ENCODE data around the gene HK1.

HK1 gene

DNA sequence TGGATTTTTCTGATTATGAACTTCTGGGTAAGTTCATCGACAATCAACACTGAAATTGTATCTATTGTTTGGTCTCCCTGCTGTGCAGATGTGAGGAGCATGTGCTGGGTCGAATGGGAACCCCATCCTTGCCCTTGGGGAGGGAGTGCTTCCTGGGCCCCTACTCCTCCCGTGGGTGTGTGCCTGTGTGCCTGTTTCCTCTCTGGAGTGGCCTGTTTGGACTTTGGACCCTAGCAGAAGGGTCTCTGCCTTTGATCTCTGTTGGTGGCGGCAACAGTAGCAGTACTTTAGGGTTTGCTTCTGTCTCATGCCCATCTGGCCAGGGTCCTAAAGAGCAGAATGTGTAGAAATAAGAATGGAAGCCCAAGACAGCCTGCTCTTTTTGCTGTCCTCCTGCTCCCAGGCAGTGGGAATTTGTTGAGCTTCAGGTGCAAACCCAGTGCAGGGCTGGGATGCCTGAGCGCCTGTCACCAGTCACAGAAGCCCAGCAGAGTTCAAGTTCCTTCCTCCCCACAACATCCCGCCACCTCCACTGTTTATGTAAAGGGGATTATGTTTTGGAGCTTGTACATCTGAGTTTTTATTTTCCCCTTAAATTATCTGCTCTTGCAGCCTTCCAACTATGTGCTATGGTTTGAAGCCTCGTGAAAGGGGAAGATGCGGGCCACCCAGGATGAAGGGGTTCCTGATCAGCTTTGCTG, 139.9 kb downstream of the HK1 start:
- no peak for DNase-seq

- no peak for DNase-seq
Observed at GRCh38 chr10:69419096-69419743, 140.9 kb downstream of the HK1 start.

- DNase-seq: no peak
Observed at GRCh38 chr10:69419744-69420126, 141.4 kb downstream of the HK1 start.

- DNase-seq: no peak
Observed at GRCh38 chr10:69421611-69422308, 143.5 kb downstream of the HK1 start.

- DNase-seq: no peak
Observed at GRCh38 chr10:69422676-69423075, 144.4 kb downstream of the HK1 start.

DNA sequence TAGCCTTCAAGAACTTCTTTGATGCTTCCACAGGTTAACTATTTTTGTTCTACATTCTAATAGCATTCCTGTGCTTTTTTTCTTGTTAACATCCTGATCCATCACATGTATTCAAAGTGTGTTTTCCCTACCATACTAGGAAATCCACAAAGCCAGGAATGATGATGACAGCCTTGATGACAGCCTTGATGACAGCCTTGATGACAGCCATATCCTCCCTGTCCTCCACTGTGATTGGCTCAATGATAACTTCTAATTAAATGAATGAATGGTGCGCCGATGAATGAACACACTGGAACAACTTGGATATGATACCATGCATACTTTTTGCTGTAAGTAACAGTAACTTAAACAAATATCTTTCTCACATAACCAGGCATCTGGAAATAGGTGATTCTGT, 146.7 kb downstream of the HK1 start:
- no peak for DNase-seq

- DNase-seq: no peak
Observed at GRCh38 chr10:69425511-69426298, 147.4 kb downstream of the HK1 start.

- DNase-seq: no peak
Observed at GRCh38 chr10:69426376-69426727, 148.1 kb downstream of the HK1 start.

DNA sequence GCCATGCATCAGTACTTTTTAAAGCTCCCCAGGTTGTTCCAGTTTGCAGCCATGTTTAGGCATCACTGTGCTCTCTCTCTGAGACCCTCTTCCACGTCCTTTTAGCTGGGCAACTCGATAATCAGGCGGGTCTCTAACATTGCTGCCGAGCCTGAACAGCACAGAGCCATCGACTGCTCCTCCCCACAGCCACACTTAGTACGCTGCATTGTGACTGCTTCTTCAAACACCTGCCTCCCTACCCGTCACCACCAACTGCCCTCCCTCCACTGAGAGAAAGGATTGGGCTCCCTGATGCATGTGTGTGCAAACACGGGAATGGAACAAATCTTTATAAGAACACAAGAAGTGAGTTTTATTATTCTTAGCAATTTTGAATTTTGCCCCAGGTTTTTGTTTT, 149.9 kb downstream of the HK1 start:
- DNase-seq: no peak

GRCh38 chr10:69434169-69434568, 155.9 kb downstream of the HK1 start:
- no peak for DNase-seq

GRCh38 chr10:69434926-69435325, 156.6 kb downstream of the HK1 start:
- DNase-seq: no peak

DNA sequence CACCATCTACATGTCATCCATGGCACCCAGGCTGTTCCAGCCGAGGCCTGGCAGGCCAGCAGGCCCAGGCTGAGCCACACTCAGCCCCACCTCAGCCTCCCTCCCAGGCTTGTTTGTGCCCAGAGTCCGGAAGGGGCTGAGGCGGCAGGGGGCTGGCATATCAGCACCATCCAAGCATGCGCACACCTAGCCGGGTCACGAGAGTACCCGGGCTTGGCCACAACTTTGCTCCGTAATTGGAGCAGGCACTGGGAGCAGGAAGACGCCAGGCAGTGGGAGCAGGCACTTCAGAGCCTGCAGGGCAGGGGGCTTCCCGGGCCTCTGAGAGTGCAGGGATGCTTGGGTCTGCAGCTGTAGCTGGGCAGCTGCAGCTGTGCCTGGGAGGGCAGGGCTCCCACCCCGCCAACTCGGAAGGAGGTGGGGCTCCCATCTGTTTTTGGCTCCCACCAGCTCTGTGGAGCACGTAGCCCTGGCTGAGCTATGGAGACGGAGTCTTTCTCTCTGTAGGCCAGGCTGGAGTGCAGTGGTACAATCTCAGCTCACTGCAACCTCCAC, 157.7 kb downstream of the HK1 start:
- DNase-seq: no peak

DNA sequence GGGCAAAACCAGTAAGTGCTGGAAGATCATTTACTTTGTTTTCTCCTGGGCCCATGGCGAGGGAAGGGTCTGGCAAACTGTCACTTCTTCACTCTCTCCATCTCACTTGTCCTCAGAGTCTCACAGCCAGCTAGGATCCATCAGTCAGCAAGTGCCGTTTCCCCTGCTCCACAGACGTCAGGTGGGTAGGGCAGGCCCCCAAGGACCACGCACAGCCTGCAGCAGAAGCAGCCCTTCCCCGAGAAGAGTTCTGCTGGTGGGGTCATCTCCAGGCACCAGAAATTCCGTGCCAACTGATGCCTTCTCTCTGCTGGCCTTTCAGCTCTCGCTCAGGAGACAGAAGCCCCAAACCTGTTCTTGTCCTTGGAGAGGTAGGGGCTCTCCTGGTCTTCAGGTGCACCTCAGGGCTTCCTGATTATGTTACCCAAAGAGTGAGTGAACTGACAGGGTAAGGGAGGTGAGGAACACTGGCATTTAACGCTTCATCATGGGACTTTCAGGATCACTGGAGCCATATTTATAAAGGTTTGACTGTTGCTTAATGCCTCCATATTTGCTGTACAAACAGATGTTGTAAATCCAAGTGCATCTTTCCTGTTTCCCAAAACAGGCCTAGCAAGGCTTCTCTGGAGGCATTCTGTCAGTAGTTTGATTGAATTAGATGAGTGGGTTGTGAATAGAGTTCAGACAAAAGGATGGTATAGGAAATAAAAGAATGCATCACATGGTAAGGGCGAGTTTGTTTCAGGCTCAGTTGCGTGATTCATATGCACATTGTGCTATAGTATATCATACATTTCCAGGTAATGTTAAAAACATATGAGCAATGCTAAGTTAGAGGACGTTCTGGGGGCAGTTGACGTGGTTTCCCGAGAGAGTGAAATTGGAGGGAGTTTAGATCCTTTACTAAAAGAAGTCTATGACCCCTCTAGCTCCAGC, 159.3 kb downstream of the HK1 start:
- DNase-seq: no peak

DNA sequence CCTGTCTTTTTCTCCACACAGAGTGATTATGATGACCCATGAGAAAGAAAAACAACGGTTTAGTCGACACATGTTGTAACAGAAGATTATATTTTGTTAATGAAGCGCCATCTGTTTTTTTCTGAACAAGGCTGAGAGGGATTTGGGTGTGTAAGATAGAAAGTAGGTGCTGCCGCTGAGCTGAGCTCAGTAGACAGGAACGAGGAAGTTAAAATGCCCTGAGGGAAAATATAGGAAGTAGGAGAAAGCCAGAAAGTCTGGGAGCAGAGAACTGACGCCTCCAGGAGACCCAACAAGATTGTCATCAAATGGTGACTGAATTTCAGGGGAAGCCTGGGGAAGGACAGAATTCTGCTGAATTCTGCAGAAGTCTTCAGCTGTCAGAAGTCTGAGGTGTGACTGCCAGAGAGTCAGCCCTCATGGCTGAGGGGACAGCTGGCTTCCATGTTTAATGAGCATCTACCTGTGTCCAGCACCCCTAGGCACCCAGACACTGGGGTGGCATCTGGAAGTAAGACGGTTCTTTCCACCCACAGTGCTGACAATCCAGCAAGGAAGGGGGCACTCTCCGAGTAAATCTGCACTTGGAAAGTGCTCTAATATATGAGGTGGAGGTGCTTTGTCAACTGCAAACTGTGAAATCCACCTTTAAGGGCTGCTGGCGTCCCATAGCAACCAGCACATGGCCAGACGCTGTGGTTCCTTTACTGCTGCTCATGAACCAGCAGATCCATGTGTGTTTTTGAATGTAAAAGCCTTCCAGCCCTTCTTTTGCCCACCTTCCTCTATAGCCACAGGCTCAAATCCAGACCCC, 160.4 kb downstream of the HK1 start:
- no peak for DNase-seq

DNA sequence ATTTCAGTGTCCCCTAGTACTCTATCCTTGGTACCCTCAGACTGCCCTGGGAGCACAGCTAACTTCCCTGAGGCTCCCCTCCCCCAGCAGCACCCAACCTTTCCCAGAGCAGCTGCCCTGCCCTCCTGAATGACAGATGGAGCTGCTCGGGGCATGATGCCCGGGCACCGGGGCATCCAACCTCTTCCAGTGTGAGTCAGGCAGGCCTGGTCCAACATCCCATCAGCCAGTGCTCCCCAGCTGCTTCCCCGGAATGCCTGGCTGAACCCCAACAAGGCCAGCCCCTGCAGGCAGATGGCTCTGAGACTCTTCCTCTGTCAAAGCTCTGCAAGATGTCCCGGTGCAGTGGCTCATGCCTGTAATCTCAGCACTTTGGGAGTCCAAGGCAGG, 161.0 kb downstream of the HK1 start:
- DNase-seq: peak in 28 of 56 donors; percentile 10 to 69 (median 33)

- no peak for DNase-seq
Observed at GRCh38 chr10:69439813-69440506, 161.7 kb downstream of the HK1 start.

GRCh38 chr10:69443354-69443753, 165.1 kb downstream of the HK1 start:
- no peak for DNase-seq

GRCh38 chr10:69445041-69445440, 166.7 kb downstream of the HK1 start:
- no peak for DNase-seq

- no peak for DNase-seq
Observed at GRCh38 chr10:69446229-69446628, 167.9 kb downstream of the HK1 start.

Data from nucleus accumbens (tissue), 56 donors.